IPS DF 4.7 (cell line): ENCODE measurements around the gene WSCD2.

ENCODE experiments used
- DNase-seq: peaks from one replicate; pipeline ENCODE4 v3.0.0-alpha.2; 2013; ENCODE audit warnings: low spot score; ENCODE audit errors: extremely low read depth

WSCD2 gene

DNA sequence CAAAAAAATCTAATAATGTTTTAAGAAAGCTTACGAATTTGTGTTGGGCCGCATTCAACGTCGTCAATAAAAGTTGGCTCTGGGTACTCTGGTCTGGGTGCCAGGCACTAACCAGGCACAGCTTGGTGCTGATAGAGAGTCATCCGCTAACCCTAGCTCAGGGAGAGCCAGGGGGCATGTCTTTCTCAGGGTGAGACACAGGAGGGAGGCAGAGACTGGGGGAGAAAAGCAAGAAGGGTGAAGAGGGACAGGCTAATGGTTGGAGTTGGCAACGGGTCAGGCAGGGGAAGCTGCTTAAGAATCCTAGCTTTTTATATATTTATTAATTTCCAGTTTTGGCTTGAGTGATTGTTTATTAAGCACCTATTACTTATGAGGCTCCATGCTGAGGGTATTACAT, 105.1 kb downstream of the WSCD2 start:
- DNase-seq: no peak

- DNase-seq: no peak
These were observed 106.3 kb downstream of the WSCD2 start for GRCh38 chr12:108235197-108235984.

GRCh38 chr12:108235985-108236263, 106.8 kb downstream of the WSCD2 start:
- DNase-seq: no peak

GRCh38 chr12:108236366-108236765, 107.3 kb downstream of the WSCD2 start:
- DNase-seq: no peak

DNA sequence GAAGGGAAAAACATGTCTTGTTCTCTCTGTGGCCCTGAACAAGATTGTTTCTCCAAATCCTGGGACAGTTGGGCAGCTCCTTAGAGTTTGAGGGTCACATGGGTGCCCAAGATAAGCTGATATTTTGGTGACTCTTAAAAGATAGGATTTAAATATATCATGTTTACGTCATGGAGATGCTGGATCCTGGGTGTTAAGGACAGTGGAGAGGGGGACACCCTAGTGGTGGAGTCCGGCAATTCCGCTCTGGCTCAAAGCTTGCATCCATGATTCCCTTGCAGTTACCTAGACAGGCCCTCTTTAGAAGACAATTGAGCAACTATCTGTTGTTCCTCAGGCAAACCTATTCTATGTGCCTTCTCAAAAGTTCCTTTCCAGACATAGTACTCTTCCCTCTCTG, 108.2 kb downstream of the WSCD2 start:
- no peak for DNase-seq

DNA sequence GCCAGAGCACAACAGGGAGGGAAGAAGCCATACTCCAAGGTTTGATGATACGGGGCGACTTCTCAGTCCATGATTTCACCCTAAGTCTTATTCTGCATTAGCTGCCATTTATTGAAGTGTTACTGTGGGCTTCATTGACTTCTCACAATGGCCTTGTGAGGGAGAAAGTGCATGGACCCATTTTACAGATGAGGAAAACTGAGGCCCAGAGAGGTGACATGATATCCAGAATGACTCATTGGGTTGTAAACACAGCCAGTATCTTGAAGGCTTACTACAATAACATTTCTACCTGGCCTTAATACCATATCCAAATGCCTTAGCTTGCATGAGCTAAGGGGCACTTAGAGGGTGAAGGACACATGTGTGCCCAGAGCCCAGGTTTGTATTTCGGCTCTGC, 109.4 kb downstream of the WSCD2 start:
- no peak for DNase-seq

DNA sequence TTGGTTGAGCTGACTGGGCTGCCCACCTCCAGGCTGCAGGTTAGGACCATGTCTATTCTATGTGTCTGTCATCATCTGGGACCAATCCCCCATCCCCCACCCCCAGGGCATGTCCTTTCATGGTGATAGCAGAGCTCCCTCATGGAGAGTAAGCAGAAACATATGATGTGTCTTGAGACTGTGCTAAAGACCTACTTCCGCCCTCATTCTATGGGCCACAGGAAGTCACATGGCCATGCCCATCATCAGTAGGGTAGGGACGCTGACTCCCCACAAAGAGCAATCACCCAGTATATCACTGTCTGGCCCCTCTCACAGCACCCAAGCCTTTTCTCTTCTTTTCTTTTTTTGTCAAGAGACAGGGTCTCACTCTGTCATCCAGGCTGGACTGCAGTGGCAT, 110.3 kb downstream of the WSCD2 start:
- no peak for DNase-seq

DNA sequence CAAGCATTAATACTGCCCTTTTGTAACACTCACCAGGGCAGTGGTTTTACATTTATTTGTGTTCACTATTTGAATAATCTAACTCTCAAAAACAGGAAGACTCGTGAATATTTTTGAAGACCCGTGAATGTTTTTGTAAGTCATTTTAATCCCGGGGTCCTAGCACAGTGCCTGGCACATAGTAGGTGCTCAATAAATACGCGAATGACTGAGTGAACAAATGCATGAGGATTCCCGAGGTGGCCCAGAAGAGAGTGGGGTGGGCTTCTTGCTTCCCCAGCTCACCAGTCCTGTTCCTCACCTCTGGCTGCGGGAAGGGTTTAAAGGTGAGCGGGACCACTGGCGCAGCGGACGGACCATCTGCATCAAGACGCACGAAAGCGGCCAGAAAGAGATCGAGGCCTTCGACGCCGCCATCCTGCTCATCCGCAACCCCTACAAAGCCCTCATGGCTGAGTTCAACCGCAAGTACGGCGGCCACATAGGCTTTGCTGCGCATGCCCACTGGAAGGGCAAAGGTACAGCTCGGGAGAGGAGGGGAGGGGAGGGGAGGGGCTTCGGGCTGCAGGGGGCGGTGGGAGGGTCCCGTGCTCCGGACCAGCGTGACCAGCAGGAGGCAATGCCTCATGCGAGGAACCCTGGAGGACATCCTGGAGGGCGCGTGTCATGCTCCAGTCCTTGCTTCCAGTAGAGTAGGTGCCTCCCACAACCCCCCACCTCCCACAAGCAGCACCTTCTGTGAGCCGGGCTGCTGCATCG, 111.1 kb downstream of the WSCD2 start:
- no peak for DNase-seq

- no peak for DNase-seq
These were observed 111.8 kb downstream of the WSCD2 start for GRCh38 chr12:108240928-108241327.

DNA sequence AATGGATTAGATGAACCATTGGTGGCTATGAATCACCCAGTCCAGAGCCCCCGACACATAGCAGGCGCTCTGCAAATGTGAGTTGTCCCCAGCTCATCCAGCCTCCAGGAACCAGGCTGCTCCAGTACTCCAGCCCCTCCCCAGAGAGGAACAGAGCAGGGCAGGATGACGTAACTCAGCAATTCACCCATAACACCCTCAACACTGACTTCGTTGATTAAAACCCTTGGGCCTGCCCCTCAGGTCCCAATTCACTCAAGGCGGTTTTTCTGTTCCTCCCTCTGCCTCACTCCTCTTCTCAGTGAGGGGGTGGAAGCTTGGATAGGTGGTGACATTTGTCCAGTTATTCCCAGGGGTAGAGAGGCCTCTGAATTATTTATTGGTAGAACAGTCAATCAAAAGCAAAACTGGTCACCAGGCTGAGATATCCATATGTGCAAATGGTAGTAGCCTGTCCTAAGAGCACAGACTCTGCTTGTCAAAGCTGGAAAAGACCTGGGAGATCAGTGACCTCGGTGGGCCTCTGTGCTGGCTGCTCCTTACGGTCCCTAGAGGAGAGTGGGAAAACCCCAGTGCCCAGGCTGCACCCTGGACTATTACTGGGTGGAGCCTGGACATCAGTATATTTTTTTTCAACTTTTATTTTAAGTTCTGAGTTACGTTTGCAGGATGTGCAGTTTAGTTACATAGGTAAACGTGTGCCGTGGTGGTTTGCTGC, 113.1 kb downstream of the WSCD2 start:
- DNase-seq: no peak

DNA sequence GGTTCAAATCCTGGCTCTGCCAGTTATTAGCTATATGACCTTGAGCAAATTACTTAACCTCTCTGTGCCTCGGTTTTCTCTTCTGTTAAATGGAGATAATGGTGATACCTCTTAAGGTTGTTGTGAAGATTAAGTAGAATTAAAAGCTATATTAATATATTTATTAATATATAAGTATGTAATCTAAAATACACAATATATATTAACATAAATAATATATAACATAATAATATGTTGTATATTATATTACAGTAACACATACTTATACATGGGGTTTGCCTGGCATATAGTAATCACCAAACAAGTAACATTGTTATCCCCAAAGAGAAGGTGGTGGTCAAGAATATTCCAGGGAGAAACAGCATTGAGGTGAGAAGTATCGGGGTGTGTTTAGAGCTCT, 118.0 kb downstream of the WSCD2 start:
- no peak for DNase-seq

GRCh38 chr12:108248011-108248410, 118.9 kb downstream of the WSCD2 start:
- DNase-seq: no peak

DNA sequence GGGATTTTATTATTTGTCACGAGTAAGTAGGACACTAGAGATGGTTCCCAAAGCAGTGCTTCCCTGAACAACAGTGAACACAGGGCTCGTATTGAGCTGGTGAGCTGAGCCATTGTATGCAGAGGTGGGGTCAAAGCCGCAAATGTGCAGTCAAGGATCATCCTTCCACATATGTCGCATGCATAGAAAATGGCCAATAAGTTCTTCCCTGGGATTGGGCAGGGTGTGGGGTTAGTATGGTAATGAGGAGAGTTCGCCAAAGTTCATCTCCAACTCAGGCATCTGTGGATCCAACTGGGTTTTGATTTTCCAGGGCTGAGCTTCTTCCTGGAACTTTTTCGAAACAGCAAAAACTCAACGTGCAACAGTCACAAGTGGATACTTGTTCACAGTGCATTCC, 123.4 kb downstream of the WSCD2 start:
- DNase-seq: no peak

DNA sequence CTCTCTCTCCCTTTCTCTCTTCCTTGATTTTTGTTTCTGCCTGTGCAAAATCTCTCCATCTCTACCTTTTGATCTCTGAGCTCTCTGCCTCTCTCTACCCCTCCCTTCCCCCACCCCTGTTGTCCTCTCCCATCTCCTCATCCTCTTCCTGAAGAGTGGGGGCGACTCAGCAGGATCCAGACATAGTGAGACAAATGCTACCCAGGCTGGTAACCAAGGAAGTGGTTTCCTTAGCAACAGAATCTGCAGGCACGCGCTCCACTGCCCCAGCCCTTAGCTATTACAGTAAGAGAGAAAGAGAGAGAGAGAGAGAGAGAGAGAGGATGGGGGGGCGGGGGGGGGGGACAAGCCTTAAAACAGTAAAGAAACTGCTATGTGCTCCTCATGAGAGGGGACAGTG, 124.5 kb downstream of the WSCD2 start:
- DNase-seq: no peak

DNA sequence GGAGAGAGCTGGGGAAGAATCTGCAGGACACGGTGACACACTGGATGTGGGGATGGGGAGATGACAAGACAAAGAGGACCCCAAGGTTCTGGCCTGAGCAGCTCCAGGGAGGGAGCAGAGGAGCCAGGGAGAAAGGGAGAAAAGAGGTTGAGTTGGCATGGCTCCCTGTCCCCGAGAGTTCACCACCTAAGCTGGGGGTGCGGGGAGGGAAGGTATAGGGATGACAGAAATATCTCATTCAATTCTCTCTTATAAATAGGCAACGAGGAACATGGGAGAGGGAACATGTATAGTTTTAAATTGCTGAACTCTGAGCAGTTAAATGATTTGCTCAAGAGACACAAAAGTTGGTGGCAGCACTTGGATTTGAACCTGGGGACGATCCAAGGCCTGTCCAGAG, 124.9 kb downstream of the WSCD2 start:
- no peak for DNase-seq

- no peak for DNase-seq
These were observed 125.6 kb downstream of the WSCD2 start for GRCh38 chr12:108254517-108255251.

GRCh38 chr12:108255252-108255602, 126.1 kb downstream of the WSCD2 start:
- no peak for DNase-seq

- no peak for DNase-seq
These were observed 127.9 kb downstream of the WSCD2 start for GRCh38 chr12:108257004-108257403.

GRCh38 chr12:108257610-108258106, 128.6 kb downstream of the WSCD2 start:
- DNase-seq: no peak

GRCh38 chr12:108260039-108260438, 131.0 kb downstream of the WSCD2 start:
- DNase-seq: no peak

DNA sequence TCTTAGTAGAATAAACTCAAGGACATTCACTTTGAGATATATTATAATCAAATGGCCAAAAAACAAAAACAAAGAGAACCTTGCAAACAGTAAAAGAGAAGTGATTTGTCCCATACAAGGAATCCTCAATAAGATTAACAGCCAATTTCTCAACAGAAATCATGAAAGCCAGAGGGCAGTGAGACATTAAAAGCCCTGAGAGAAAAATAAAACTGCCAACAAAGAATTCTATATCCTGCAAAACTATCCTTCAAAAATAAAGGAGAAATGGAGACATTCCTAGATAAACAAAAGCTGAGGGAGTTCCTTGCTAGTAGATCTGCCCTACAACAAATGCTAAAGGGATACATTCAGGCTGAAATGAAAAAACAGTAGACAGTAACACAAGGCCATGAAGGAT, 131.9 kb downstream of the WSCD2 start:
- DNase-seq: no peak

DNA sequence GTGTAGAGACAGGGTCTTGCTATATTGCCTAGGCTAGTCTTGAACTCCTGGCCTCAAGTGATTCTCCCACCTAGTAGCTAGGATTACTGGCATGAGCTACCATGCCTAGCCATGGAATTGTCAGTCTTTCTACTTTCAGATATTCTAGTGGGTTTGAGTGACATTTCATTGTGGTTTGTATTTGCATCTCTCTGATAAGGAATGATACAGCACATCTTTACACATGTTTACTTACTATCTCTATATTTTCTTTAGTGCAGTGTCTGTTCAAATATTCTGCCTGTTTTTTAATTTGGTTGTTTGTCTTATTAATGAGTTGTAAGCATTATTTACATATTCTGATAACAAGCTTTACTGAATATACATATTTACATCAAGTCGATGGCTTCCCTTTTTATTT, 136.4 kb downstream of the WSCD2 start:
- no peak for DNase-seq
